H1 (cell line): ENCODE measurements around the gene ATM. TPM values are rescaled to one million over a fixed set of nuclear protein-coding genes. Genes with fewer than 3 reads are reported as not detected.

Experiments used
- CTCF ChIA-PET: fragments of 300-600 bp; sonication (Branson Sonifier 250); formaldehyde crosslinking; loops from one replicate; lab custom pipeline; 2021; ENCODE audit not compliant: partially characterized antibody; lab: Charles Lee
- POLR2A ChIA-PET: fragments of 300-600 bp; sonication (Branson Sonifier 250); formaldehyde crosslinking; loops from one replicate; lab custom pipeline; 2021; ENCODE audit warnings: inconsistent platforms; ENCODE audit not compliant: partially characterized antibody; lab: Charles Lee
- DNase-seq, 2 experiments: peaks; one replicate each; pipeline versions ENCODE4 v3.0.0 to v3.0.0-alpha.2; 2010 to 2022; ENCODE audit warnings: low spot score in 2 of 2, low read depth in 1 of 2, mixed read lengths in 1 of 2
- FAIRE-seq: peaks from 2 replicates; lab custom pipeline; 2011; peaks lifted over from hg19 to GRCh38; lab: Jason Lieb, UNC
- H2AFZ ChIP-seq: 2 replicates; pipeline ENCODE4 v1.8.1; 2012; ENCODE audit warnings: low read length, inconsistent platforms
- H2AK5ac ChIP-seq: 2 replicates; pipeline ENCODE4 v1.6.1; 2013; ENCODE audit warnings: low read depth, low read length
- H2BK120ac ChIP-seq: replicated peaks from 2 replicates; pipeline ENCODE3; 2013; ENCODE audit warnings: low read depth, low read length, inconsistent platforms
- H2BK12ac ChIP-seq: 2 replicates; pipeline ENCODE4 v1.6.1; 2013; ENCODE audit warnings: low read depth, low read length
- H2BK15ac ChIP-seq: 2 replicates; pipeline ENCODE4 v1.6.1; 2013; ENCODE audit warnings: low read length
- H2BK20ac ChIP-seq: 2 replicates; pipeline ENCODE4 v1.6.1; 2013; ENCODE audit warnings: low read length
- H2BK5ac ChIP-seq: 2 replicates; pipeline ENCODE4 v1.6.1; 2013; ENCODE audit warnings: low read depth, low read length
- H3K14ac ChIP-seq: 2 replicates; pipeline ENCODE4 v1.6.1; 2013; ENCODE audit warnings: inconsistent platforms; ENCODE audit not compliant: insufficient read length
- H3K18ac ChIP-seq: 2 replicates; pipeline ENCODE4 v1.6.1; 2013; ENCODE audit warnings: low read length; ENCODE audit errors: extremely low read depth
- H3K23ac ChIP-seq: 2 replicates; pipeline ENCODE4 v1.6.1; 2013; ENCODE audit warnings: inconsistent platforms; ENCODE audit not compliant: insufficient read length
- H3K23me2 ChIP-seq: 2 replicates; pipeline ENCODE4 v1.6.1; 2013; ENCODE audit warnings: low read depth, low read length
- H3K27ac ChIP-seq: 2 replicates; pipeline ENCODE4 v1.6.1; 2011; ENCODE audit warnings: low read depth, low read length, inconsistent platforms
- H3K27me3 ChIP-seq, 4 experiments: replicated peaks in 1 of 4; 1 replicate in 1 of 4; 2 replicates in 3 of 4; pipeline versions ENCODE4 v1.6.1 to v1.8.1; 2011 to 2013; ENCODE audit warnings: low read length in 3 of 4, mild to moderate bottlenecking in 3 of 4, inconsistent platforms in 2 of 4, mixed read lengths in 2 of 4, moderate library complexity in 1 of 4; ENCODE audit not compliant: control insufficient read depth in 3 of 4, insufficient read depth in 3 of 4; ENCODE audit errors: extremely low read depth in 1 of 4
- H3K36me3 ChIP-seq, 4 experiments: 2 replicates each; pipeline versions ENCODE4 v1.6.1 to v1.8.1; 2011 to 2013; ENCODE audit warnings: mild to moderate bottlenecking in 4 of 4, low read length in 3 of 4, moderate library complexity in 2 of 4, control low read depth in 1 of 4, inconsistent platforms in 1 of 4; ENCODE audit not compliant: insufficient read depth in 4 of 4, control insufficient read depth in 2 of 4
- H3K4ac ChIP-seq: replicated peaks from 2 replicates; pipeline ENCODE3; 2013; ENCODE audit warnings: low read length, low read depth, mixed read lengths, inconsistent platforms; ENCODE audit not compliant: insufficient read length
- H3K4me1 ChIP-seq, 4 experiments: replicated peaks in 1 of 4; 1 replicate in 1 of 4; 2 replicates in 3 of 4; pipeline versions ENCODE4 v1.6.1 to v1.8.1; 2011 to 2013; ENCODE audit warnings: low read length in 3 of 4, inconsistent platforms in 2 of 4, mixed read lengths in 1 of 4; ENCODE audit not compliant: insufficient read depth in 4 of 4, control insufficient read depth in 3 of 4
- H3K4me2 ChIP-seq, 2 experiments: 2 replicates each; pipeline versions ENCODE4 v1.6.1 to v1.8.1; 2011 to 2013; ENCODE audit warnings: low read depth in 2 of 2, low read length in 2 of 2, control low read depth in 1 of 2, inconsistent platforms in 1 of 2, mild to moderate bottlenecking in 1 of 2; ENCODE audit not compliant: insufficient read depth in 1 of 2
- H3K4me3 ChIP-seq, 4 experiments: fragments of 200-600, 300-600 bp in 1 of 4; sonication (generic), shearing (Covaris generic), sonication (Bioruptor Twin) in 1 of 4; 2 replicates each; pipeline versions ENCODE4 v1.5.1 to v1.8.1; 2011 to 2016; ENCODE audit warnings: low read length in 4 of 4, low read depth in 3 of 4, control low read depth in 2 of 4, inconsistent platforms in 2 of 4, mild to moderate bottlenecking in 2 of 4, mixed read lengths in 1 of 4, moderate library complexity in 1 of 4; ENCODE audit not compliant: insufficient read depth in 2 of 4; ENCODE audit errors: extremely low read depth in 1 of 4
- H3K56ac ChIP-seq: replicated peaks from 2 replicates; pipeline ENCODE3; 2013; ENCODE audit warnings: low read depth, mild to moderate bottlenecking, mixed read lengths, low read length, inconsistent platforms; ENCODE audit not compliant: insufficient read length
- H3K79me1 ChIP-seq: 2 replicates; pipeline ENCODE4 v1.6.1; 2013; ENCODE audit warnings: low read depth, low read length, control low read depth
- H3K79me2 ChIP-seq, 2 experiments: 2 replicates each; pipeline versions ENCODE4 v1.6.1 to v1.8.1; 2012 to 2013; ENCODE audit warnings: low read length in 2 of 2, mild to moderate bottlenecking in 2 of 2, inconsistent platforms in 1 of 2; ENCODE audit not compliant: insufficient read depth in 2 of 2, control insufficient read depth in 1 of 2
- H3K9ac ChIP-seq, 4 experiments: replicated peaks in 1 of 4; 1 replicate in 1 of 4; 2 replicates in 3 of 4; pipeline versions ENCODE4 v1.6.1 to v1.8.1; 2011 to 2013; ENCODE audit warnings: low read depth in 3 of 4, low read length in 3 of 4, control low read depth in 2 of 4, mild to moderate bottlenecking in 2 of 4, moderate library complexity in 2 of 4, inconsistent platforms in 1 of 4; ENCODE audit errors: extremely low read depth in 1 of 4
- H3K9me3 ChIP-seq, 2 experiments: 2 replicates each; pipeline versions ENCODE4 v1.6.1 to v1.8.1; 2012 to 2013; ENCODE audit warnings: mild to moderate bottlenecking in 2 of 2, moderate library complexity in 2 of 2, control low read depth in 1 of 2, inconsistent platforms in 1 of 2, low read depth in 1 of 2, low read length in 1 of 2, mixed read lengths in 1 of 2; ENCODE audit not compliant: insufficient read depth in 2 of 2
- H4K20me1 ChIP-seq, 2 experiments: replicated peaks in 1 of 2; 2 replicates each; pipeline versions ENCODE3 to v1.8.1; 2011 to 2013; ENCODE audit warnings: inconsistent platforms in 2 of 2, low read length in 2 of 2, mild to moderate bottlenecking in 1 of 2; ENCODE audit not compliant: insufficient read depth in 2 of 2, control insufficient read depth in 1 of 2
- H4K5ac ChIP-seq: 2 replicates; pipeline ENCODE4 v1.6.1; 2013; ENCODE audit warnings: low read length, low read depth, mixed read lengths, inconsistent platforms; ENCODE audit not compliant: insufficient read length
- H4K8ac ChIP-seq: 2 replicates; pipeline ENCODE4 v1.8.0; 2013; ENCODE audit warnings: mild to moderate bottlenecking, moderate library complexity, low read length, inconsistent platforms; ENCODE audit not compliant: insufficient read depth; ENCODE audit errors: extremely low read depth
- H4K91ac ChIP-seq: replicated peaks from 2 replicates; pipeline ENCODE3; 2013; ENCODE audit warnings: low read length, mixed read lengths, inconsistent platforms; ENCODE audit not compliant: insufficient read length
- ASH2L ChIP-seq: fragments of 200-600, 300-600 bp; sonication (generic); IDR thresholded peaks from one replicate; pipeline ENCODE4 v1.7.1; 2017; ENCODE audit warnings: low read length
- EGR1 ChIP-seq: IDR thresholded peaks from 2 replicates; pipeline ENCODE4 v1.6.1; 2011; ENCODE audit warnings: low read depth, low read length, borderline replicate concordance
- NANOG ChIP-seq: IDR thresholded peaks from 2 replicates; pipeline ENCODE4 v1.6.1; 2011; ENCODE audit warnings: low read length, low read depth, mild to moderate bottlenecking, inconsistent platforms; ENCODE audit not compliant: insufficient read depth, poor library complexity, severe bottlenecking
- NRF1 ChIP-seq: IDR thresholded peaks from 2 replicates; pipeline ENCODE4 v1.6.1; 2011; ENCODE audit warnings: mild to moderate bottlenecking, low read depth, low read length, improper control_type of control experiment
- POLR2A ChIP-seq, 2 experiments: IDR thresholded peaks; 1 replicate in 1 of 2; 2 replicates in 1 of 2; pipeline ENCODE4 v1.6.1; 2011; ENCODE audit warnings: low read depth in 2 of 2, low read length in 2 of 2, mild to moderate bottlenecking in 2 of 2; ENCODE audit errors: control extremely low read depth in 1 of 2
- POU5F1 ChIP-seq: IDR thresholded peaks from 2 replicates; pipeline ENCODE4 v1.6.1; 2011; ENCODE audit warnings: low read depth, mild to moderate bottlenecking, low read length, moderate library complexity
- SAP30 ChIP-seq: fragments of 300-600 bp; sonication (generic); IDR thresholded peaks from 2 replicates; pipeline ENCODE4 v1.7.1; 2012; ENCODE audit warnings: low read length, moderate library complexity, mild to moderate bottlenecking, inconsistent platforms; ENCODE audit not compliant: insufficient read depth, insufficient replicate concordance
- TEAD4 ChIP-seq: IDR thresholded peaks from 2 replicates; pipeline ENCODE4 v1.6.1; 2012; ENCODE audit warnings: low read depth, low read length, inconsistent platforms, mixed read lengths
- polyA plus RNA-seq, 7 experiments: library from polyadenylated mRNA; depleted of rRNA in 3 of 7; stranded (reverse) in 5 of 7; unstranded in 2 of 7; fragments of >200 nt in 5 of 7; fragments of 200-250 nt in 2 of 7; gene quantifications; 1 replicate in 5 of 7; 2 replicates in 1 of 7; 4 replicates in 1 of 7; pipeline versions ENCODE4 v1.2.1 to v1.2.3, GENCODE V29; 2011 to 2013; ENCODE audit warnings: missing spikeins in 2 of 7, mixed read lengths in 2 of 7
- total RNA-seq: library from RNA; stranded (reverse); fragmentation: NEBNext Ultra II Directional; extraction: Animal tissue kit (Norgen Biotek cat#: 25700); gene quantifications from 2 replicates; pipeline ENCODE4 v1.2.1, GENCODE V29; 2021

Gene ATM
- total and polyA plus RNA-seq, 2 of the 8 experiments (the other 6 are each of a cell fraction or from before 2014, with no cell fraction given): 14.9 to 55.4 TPM

GRCh38 chr11:108370315-108370714 is 147.4 kb downstream of the ATM start:
- Histone ChIP-seq H2BK20ac (no peak overlapping the region), H4K5ac (no peak overlapping the region), H3K56ac (no peak overlapping the region), H2BK5ac (no peak overlapping the region), H3K14ac (no peak overlapping the region), H2BK12ac (no peak overlapping the region), H2BK15ac (no peak overlapping the region), H2AFZ (no peak overlapping the region), H3K18ac (no peak overlapping the region), H3K36me3 (peaks cover 0 to 5% (median 2%) of the 10 kb centered on the region in 4 experiments; a peak in 4 of 8 replicates), H3K27me3 (no peaks in the 10 kb centered on the region), H3K9me3 (peaks cover 4 to 9% of the 10 kb centered on the region in 2 experiments; a peak in 2 of 4 replicates), H3K4me1 (no peaks in the 10 kb centered on the region), H4K20me1 (no peaks in the 10 kb centered on the region), H2AK5ac (no peak overlapping the region), H4K91ac (no peak overlapping the region), H3K27ac (no peak overlapping the region), H3K23me2 (no peaks in the 10 kb centered on the region), H3K4me3 (no peak overlapping the region), H3K23ac (no peak overlapping the region), H3K79me2 (no peaks in the 10 kb centered on the region), H3K9ac (no peak overlapping the region), H2BK120ac (no peak overlapping the region), H3K79me1 (no peaks in the 10 kb centered on the region), H3K4ac (no peak overlapping the region), H4K8ac (no peak overlapping the region), H3K4me2 (no peak overlapping the region)
- TF ChIP-seq POU5F1 (no peak), NANOG (no peak), POLR2A (IDR thresholded peaks at IDR 0.05; ENCODE audit: control extremely low read depth in 1 of 2, low read depth in 2 of 2, low read length in 2 of 2) (no peak), TEAD4 (no peak), ASH2L (no peak), EGR1 (no peak), NRF1 (no peak), SAP30 (no peak)
- DNase-seq (no peak), FAIRE-seq (no peak)
- POLR2A ChIA-PET: no interaction called here
- CTCF ChIA-PET: no interaction called here
